Endodermal cell (in vitro differentiated cells): ENCODE measurements around the gene SPPL2A. TPM values are rescaled to one million over a fixed set of nuclear protein-coding genes. Genes with fewer than 3 reads are reported as not detected.

Experiments used
- DNase-seq: peaks from one replicate; pipeline ENCODE4 v3.0.0-alpha.2; 2017
- H3K27ac ChIP-seq: 2 replicates; pipeline ENCODE4 v1.5.1; 2013; ENCODE audit warnings: mild to moderate bottlenecking, low read depth, low read length, moderate library complexity
- H3K27me3 ChIP-seq: 2 replicates; pipeline ENCODE4 v1.6.1; 2013; ENCODE audit warnings: mild to moderate bottlenecking, low read length, moderate library complexity; ENCODE audit not compliant: insufficient read depth, control insufficient read depth, poor library complexity, severe bottlenecking
- H3K36me3 ChIP-seq: 2 replicates; pipeline ENCODE4 v1.7.0; 2013; ENCODE audit warnings: mild to moderate bottlenecking, low read length, moderate library complexity; ENCODE audit not compliant: control insufficient read depth, insufficient read depth
- H3K4me1 ChIP-seq: one replicate; pipeline ENCODE4 v1.7.0; 2013; ENCODE audit warnings: low read length; ENCODE audit not compliant: control insufficient read depth, insufficient read depth
- H3K4me3 ChIP-seq: 2 replicates; pipeline ENCODE4 v1.5.1; 2013; ENCODE audit warnings: mild to moderate bottlenecking, low read length, moderate library complexity
- H3K9ac ChIP-seq: 2 replicates; pipeline ENCODE4 v1.6.1; 2013; ENCODE audit warnings: mild to moderate bottlenecking, low read length, moderate library complexity; ENCODE audit not compliant: poor library complexity, severe bottlenecking; ENCODE audit errors: extremely low read depth
- H3K9me3 ChIP-seq: 2 replicates; pipeline ENCODE4 v1.6.1; 2013; ENCODE audit warnings: mild to moderate bottlenecking, low read length, moderate library complexity; ENCODE audit not compliant: control insufficient read depth
- H3K27ac Mint-ChIP-seq: 2 replicates; pipeline ENCODE4 v1.8.0; 2020; ENCODE audit warnings: mixed read lengths
- H3K27me3 Mint-ChIP-seq: 2 replicates; pipeline ENCODE4 v1.8.0; 2021; ENCODE audit warnings: mild to moderate bottlenecking, mixed read lengths; ENCODE audit not compliant: insufficient read depth
- H3K36me3 Mint-ChIP-seq: 2 replicates; pipeline ENCODE4 v1.8.0; 2020; ENCODE audit warnings: low read depth, mixed read lengths
- H3K4me1 Mint-ChIP-seq: 2 replicates; pipeline ENCODE4 v1.8.0; 2020; ENCODE audit warnings: mixed read lengths
- H3K4me3 Mint-ChIP-seq: 2 replicates; pipeline ENCODE4 v1.8.0; 2020; ENCODE audit warnings: mild to moderate bottlenecking, moderate library complexity, mixed read lengths
- H3K9me3 Mint-ChIP-seq: 2 replicates; pipeline ENCODE4 v1.8.0; 2020; ENCODE audit warnings: mild to moderate bottlenecking, mixed read lengths
- WGBS, 2 experiments: methylation state at CpG; one replicate each; pipeline versions ENCODE4 v1.1.5 to v1.1.7; 2013; ENCODE audit warnings: missing lambda C conversion rate in 2 of 2, mixed read lengths in 1 of 2; ENCODE audit not compliant: insufficient coverage in 1 of 2, insufficient read length in 1 of 2; 5-methylcytosine and 5-hydroxymethylcytosine counted together
- total RNA-seq, 2 donors: library from RNA; stranded (reverse); fragmentation: NEBNext Ultra II Directional in 1 of 2; extraction: Animal tissue kit (Norgen Biotek cat#: 25700) in 1 of 2; gene quantifications; 2 replicates in 1 of 2; 3 replicates in 1 of 2; pipeline ENCODE4 v1.2.1, GENCODE V29; 2021
- TF ChIP-seq, protein P1 (sequence below): fragments of 200-600 bp; sonication (generic); conservative IDR thresholded peaks from 2 replicates; pipeline ENCODE4 v1.5.0; 2021; ENCODE audit warnings: antibody characterized with exemption, mild to moderate bottlenecking

Gene SPPL2A
- total RNA-seq, 2 donors from 2014 or later = 62.4 to 78.7 TPM

GRCh38 chr15:50808728-50809127, 43.2 kb upstream of the SPPL2A start:
- Histone ChIP-seq H3K36me3 (no peaks in the 10 kb centered on the region), H3K4me1 (no peaks in the 10 kb centered on the region), H3K4me3 (no peak overlapping the region), H3K9me3 (peaks cover 10% of the 10 kb centered on the region), H3K9ac (no peak overlapping the region), H3K27ac (no peak overlapping the region), H3K27me3 (no peaks in the 10 kb centered on the region)
- 80 to 83% methylated on average over 5 of the region's 5 CpGs for whole genome bisulfite sequencing, 2 experiments
- Mint-ChIP-seq H3K27ac (no peak overlapping the region), H3K4me3 (no peak overlapping the region), H3K4me1 (peaks cover 18% of the 10 kb centered on the region), H3K9me3 (peaks cover 9% of the 10 kb centered on the region), H3K36me3 (no peaks in the 10 kb centered on the region), H3K27me3 (peaks cover 3% of the 10 kb centered on the region)
- TF ChIP-seq, protein P1, sequence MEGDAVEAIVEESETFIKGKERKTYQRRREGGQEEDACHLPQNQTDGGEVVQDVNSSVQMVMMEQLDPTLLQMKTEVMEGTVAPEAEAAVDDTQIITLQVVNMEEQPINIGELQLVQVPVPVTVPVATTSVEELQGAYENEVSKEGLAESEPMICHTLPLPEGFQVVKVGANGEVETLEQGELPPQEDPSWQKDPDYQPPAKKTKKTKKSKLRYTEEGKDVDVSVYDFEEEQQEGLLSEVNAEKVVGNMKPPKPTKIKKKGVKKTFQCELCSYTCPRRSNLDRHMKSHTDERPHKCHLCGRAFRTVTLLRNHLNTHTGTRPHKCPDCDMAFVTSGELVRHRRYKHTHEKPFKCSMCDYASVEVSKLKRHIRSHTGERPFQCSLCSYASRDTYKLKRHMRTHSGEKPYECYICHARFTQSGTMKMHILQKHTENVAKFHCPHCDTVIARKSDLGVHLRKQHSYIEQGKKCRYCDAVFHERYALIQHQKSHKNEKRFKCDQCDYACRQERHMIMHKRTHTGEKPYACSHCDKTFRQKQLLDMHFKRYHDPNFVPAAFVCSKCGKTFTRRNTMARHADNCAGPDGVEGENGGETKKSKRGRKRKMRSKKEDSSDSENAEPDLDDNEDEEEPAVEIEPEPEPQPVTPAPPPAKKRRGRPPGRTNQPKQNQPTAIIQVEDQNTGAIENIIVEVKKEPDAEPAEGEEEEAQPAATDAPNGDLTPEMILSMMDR = no peak
- no peak for DNase-seq

GRCh38 chr15:50803479-50804180, 38.1 kb upstream of the SPPL2A start:
- Mint-ChIP-seq H3K4me3 (no peak overlapping the region), H3K27ac (no peak overlapping the region), H3K9me3 (peaks cover 2% of the 10 kb centered on the region), H3K4me1 (no peaks in the 10 kb centered on the region), H3K27me3 (peaks cover 3% of the 10 kb centered on the region), H3K36me3 (no peaks in the 10 kb centered on the region)
- H3K27ac ChIP-seq = no peak overlapping the region
- no peaks in the 10 kb centered on the region for H3K36me3 ChIP-seq
- no peaks in the 10 kb centered on the region for H3K9me3 ChIP-seq
- no peak overlapping the region for H3K9ac ChIP-seq
- H3K4me3 ChIP-seq = no peak overlapping the region
- H3K27me3 ChIP-seq = no peaks in the 10 kb centered on the region
- H3K4me1 ChIP-seq = no peaks in the 10 kb centered on the region
- no peak for DNase-seq
- WGBS, 2 experiments = 80 to 92% methylated on average over 1 to 2 of the region's 2 CpGs
- TF ChIP-seq, protein P1 = no peak

DNA sequence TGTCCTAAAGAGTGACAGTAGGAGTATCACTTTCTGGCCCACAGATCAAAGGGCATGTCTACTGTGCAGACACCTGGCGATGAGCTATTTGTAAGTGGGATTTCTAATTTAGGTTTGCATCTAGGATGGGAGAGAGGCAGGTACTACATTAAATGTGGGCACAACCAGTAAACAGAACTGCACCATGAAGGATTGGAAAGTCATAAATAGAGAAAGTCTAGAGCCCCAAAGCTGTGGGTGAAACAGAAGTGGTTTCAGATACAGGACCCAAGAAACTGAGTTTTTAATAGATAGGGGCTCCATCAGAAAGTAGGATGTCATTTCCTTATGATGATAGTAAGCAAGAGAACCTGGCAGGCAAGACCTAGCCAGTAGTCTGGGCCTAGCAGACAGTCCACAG, 35.2 kb upstream of the SPPL2A start:
- H3K4me3 Mint-ChIP-seq = no peak overlapping the region
- H3K9me3 ChIP-seq = no peaks in the 10 kb centered on the region
- no peak for DNase-seq
- H3K9me3 Mint-ChIP-seq = peaks cover 2% of the 10 kb centered on the region
- no peaks in the 10 kb centered on the region for H3K4me1 ChIP-seq
- H3K4me1 Mint-ChIP-seq = no peaks in the 10 kb centered on the region
- no peaks in the 10 kb centered on the region for H3K36me3 Mint-ChIP-seq
- peaks cover 3% of the 10 kb centered on the region for H3K27me3 Mint-ChIP-seq
- H3K27ac ChIP-seq = no peak overlapping the region
- H3K4me3 ChIP-seq = no peak overlapping the region
- no peak overlapping the region for H3K27ac Mint-ChIP-seq
- WGBS, 2 experiments = 94 to 100% methylated on average over 1 of the region's 1 CpG
- no peaks in the 10 kb centered on the region for H3K36me3 ChIP-seq
- H3K9ac ChIP-seq = no peak overlapping the region
- TF ChIP-seq, protein P1 = no peak
- H3K27me3 ChIP-seq = no peaks in the 10 kb centered on the region
